K562 (cell line): Measurements from ENCODE around the gene PLEKHA6. TPM values are rescaled to one million over a fixed set of nuclear protein-coding genes. Genes with fewer than 3 reads are reported as not detected.
A peak's percentile ranks its signal among the peaks of the same experiment; 100 is the strongest.

ENCODE experiments used
- ATAC-seq: fragments of 200-7000 bp; cut with Tn5 transposase; 3 replicates; pipeline ENCODE4 v1.9.1; 2020; ENCODE audit warnings: moderate library complexity
- BruUV-seq: library from RNA; stranded (reverse); fragments of 400-500 nt; replicated peaks from 2 replicates; lab custom pipeline; 2021; lab: Mats Ljungman, UMichigan
- CTCF ChIA-PET: fragments of 300-600 bp; formaldehyde crosslinking; extraction: SDS; loops from one replicate; lab custom pipeline; 2021; ENCODE audit warnings: low intra/inter-chr PET ratio; lab: Yijun Ruan, JAX
- POLR2A ChIA-PET: fragments of 300-600, 350-650 bp; sonication (Branson Sonifier 250); formaldehyde crosslinking; extraction: SDS; loops from one replicate; lab custom pipeline; 2021; ENCODE audit warnings: antibody characterized with exemption, inconsistent platforms; lab: Yijun Ruan, JAX
- DNase-seq, 4 experiments: peaks; one replicate each; pipeline versions ENCODE4 v3.0.0 to v3.0.0-alpha.2; 2011 to 2018; ENCODE audit warnings: low spot score in 3 of 4, mixed read lengths in 3 of 4; ENCODE audit errors: extremely low read depth in 1 of 4
- FAIRE-seq: peaks from 2 replicates; lab custom pipeline; 2011; peaks lifted over from hg19 to GRCh38; lab: Jason Lieb, UNC
- H2AFZ ChIP-seq: 2 replicates; pipeline ENCODE4 v1.6.0; 2011; ENCODE audit warnings: low read depth, low read length, control low read depth, inconsistent platforms
- H3K27ac ChIP-seq: fragments of 200-600 bp; 3 replicates; pipeline ENCODE4 v1.8.0; 2011; ENCODE audit warnings: low read depth, mild to moderate bottlenecking, control low read depth, inconsistent platforms, low read length, moderate library complexity, mixed read lengths; ENCODE audit errors: extremely low read depth
- H3K27me3 ChIP-seq, 2 experiments: fragments of 300-600 bp in 1 of 2; 2 replicates in 1 of 2; 3 replicates in 1 of 2; pipeline versions ENCODE4 v1.6.0 to v1.8.0; 2011; ENCODE audit warnings: inconsistent platforms in 2 of 2, low read length in 2 of 2, mild to moderate bottlenecking in 1 of 2, mixed read lengths in 1 of 2, moderate library complexity in 1 of 2; ENCODE audit not compliant: control insufficient read depth in 2 of 2, insufficient read depth in 2 of 2
- H3K36me3 ChIP-seq: fragments of 300-600 bp; 3 replicates; pipeline ENCODE4 v1.8.0; 2011; ENCODE audit warnings: mild to moderate bottlenecking, low read length, inconsistent platforms; ENCODE audit not compliant: control insufficient read depth, insufficient read depth
- H3K4me1 ChIP-seq, 2 experiments: fragments of 200-600 bp in 1 of 2; replicated peaks in 1 of 2; 2 replicates in 1 of 2; 3 replicates in 1 of 2; pipeline versions ENCODE4 v1.5.1 to v1.8.0; 2011; ENCODE audit warnings: inconsistent platforms in 2 of 2, low read length in 2 of 2, mild to moderate bottlenecking in 1 of 2, mixed read lengths in 1 of 2, moderate library complexity in 1 of 2; ENCODE audit not compliant: control insufficient read depth in 2 of 2, insufficient read depth in 2 of 2
- H3K4me2 ChIP-seq: 2 replicates; pipeline ENCODE4 v1.6.1; 2011; ENCODE audit warnings: low read length, control low read depth, inconsistent platforms, mixed read lengths; ENCODE audit not compliant: insufficient read depth
- H3K4me3 ChIP-seq: fragments of 200-600 bp; sonication (generic), shearing (Covaris generic); 2 replicates; pipeline ENCODE4 v1.5.1; 2016; ENCODE audit warnings: control low read depth, inconsistent platforms
- H3K79me2 ChIP-seq: fragments of 200-600 bp; 3 replicates; pipeline ENCODE4 v1.8.0; 2011; ENCODE audit warnings: low read length, inconsistent platforms; ENCODE audit not compliant: control insufficient read depth, insufficient read depth
- H3K9ac ChIP-seq, 2 experiments: 2 replicates each; pipeline versions ENCODE4 v1.6.0 to v1.6.1; 2011; ENCODE audit warnings: low read depth in 2 of 2, low read length in 2 of 2, control low read depth in 1 of 2, inconsistent platforms in 1 of 2, mild to moderate bottlenecking in 1 of 2, mixed read lengths in 1 of 2; ENCODE audit not compliant: insufficient read depth in 1 of 2
- H3K9me1 ChIP-seq: one replicate; pipeline ENCODE4 v1.6.0; 2011; ENCODE audit warnings: inconsistent platforms, mild to moderate bottlenecking, low read length, moderate library complexity; ENCODE audit not compliant: control insufficient read depth, insufficient read depth
- H3K9me3 ChIP-seq: replicated peaks from 2 replicates; pipeline ENCODE4 v1.5.1; 2011; ENCODE audit warnings: low read depth, low read length, inconsistent platforms; ENCODE audit not compliant: control insufficient read depth, insufficient read depth
- H4K20me1 ChIP-seq: replicated peaks from 2 replicates; pipeline ENCODE4 v1.6.1; 2011; ENCODE audit warnings: low read length, inconsistent platforms, mixed read lengths; ENCODE audit not compliant: control insufficient read depth, insufficient read depth
- CEBPZ ChIP-seq: fragments of 150-350 bp; IDR thresholded peaks from 2 replicates; pipeline ENCODE4 v1.6.1; 2014; ENCODE audit warnings: low read depth, mild to moderate bottlenecking, low read length, borderline replicate concordance
- ELK1 ChIP-seq: sonication (generic); formaldehyde crosslinking; IDR thresholded peaks from 2 replicates; pipeline ENCODE4 v1.8.1; 2022; ENCODE audit warnings: missing genetic modification reagents
- SUPT5H ChIP-seq: fragments of 450-650 bp; IDR thresholded peaks from 2 replicates; pipeline ENCODE4 v1.6.1; 2016
- XRCC3 ChIP-seq: fragments of 450-650 bp; IDR thresholded peaks from 2 replicates; pipeline ENCODE4 v1.6.1; 2017; ENCODE audit warnings: mild to moderate bottlenecking, moderate library complexity
- ZFX ChIP-seq: sonication (generic); formaldehyde crosslinking; IDR thresholded peaks from 2 replicates; pipeline ENCODE4 v1.8.0; 2022; ENCODE audit warnings: mild to moderate bottlenecking, missing genetic modification reagents, moderate library complexity
- ZKSCAN3 ChIP-seq: fragments of 250-450 bp; sonication (Bioruptor Pico); IDR thresholded peaks from 2 replicates; pipeline ENCODE4 v1.4.0; 2020
- ZNF121 ChIP-seq: sonication (generic); formaldehyde crosslinking; conservative IDR thresholded peaks from 2 replicates; pipeline ENCODE4 v1.8.0; 2022; ENCODE audit warnings: missing genetic modification reagents
- ZNF175 ChIP-seq: fragments of 200-800 bp; sonication (Bioruptor generic); IDR thresholded peaks from 2 replicates; pipeline ENCODE4 v1.6.1; 2016; ENCODE audit warnings: low read depth, mild to moderate bottlenecking, missing genetic modification characterization, missing compliant biosample characterization
- WGBS: fragments of 100-300 bp; shearing (Covaris generic); methylation state at CpG from one replicate; pipeline ENCODE4 v1.1.6; 2016; ENCODE audit warnings: low coverage, mixed read lengths; ENCODE audit not compliant: insufficient coverage; ENCODE audit errors: missing lambda C conversion rate; 5-methylcytosine and 5-hydroxymethylcytosine counted together
- in situ Hi-C: fragments of 300-500 bp; cut with MboI; formaldehyde crosslinking; loops from 4 replicates; pipeline ENCODE4 v1.15.0; 2018; ENCODE audit warnings: inconsistent platforms, mixed read lengths
- intact Hi-C: fragments of 100-400 bp; cut with micrococcal nuclease; formaldehyde crosslinking; loops from 2 replicates; pipeline ENCODE4 v1.14.2; 2022
- polyA plus RNA-seq, 8 experiments: library from polyadenylated mRNA; depleted of rRNA in 4 of 8; stranded (reverse) in 5 of 8; unstranded in 3 of 8; fragments of >200 nt; fragmentation: Nextera tagmentation in 2 of 8; fragmentation: Illumina TruSeq in 1 of 8; extraction: Ambion mirVana in 2 of 8; extraction: Trizol in 1 of 8; gene quantifications; 2 replicates each; pipeline versions ENCODE4 v1.2.1 to v1.2.3, GENCODE V29; 2011 to 2014; ENCODE audit warnings: inconsistent platforms in 1 of 8, missing spikeins in 1 of 8
- total RNA-seq, 7 experiments: library from RNA; depleted of rRNA in 6 of 7; stranded (reverse); fragments of >200 nt in 6 of 7; fragmentation: Illumina TruSeq in 2 of 7; extraction: Trizol in 2 of 7; gene quantifications; 2 replicates each; pipeline versions ENCODE4 v1.2.1 to v1.2.3, GENCODE V29; 2011 to 2021; ENCODE audit warnings: low replicate concordance in 1 of 7

The PLEKHA6 gene
- total and polyA plus RNA-seq, 9 of the 15 experiments (the other 6 are each of a cell fraction or from before 2014, with no cell fraction given) = under 0.01 to 0.33 (median 0.01) TPM; not detected in 4

- TF ChIP-seq CEBPZ = no peak
Observed at GRCh38 chr1:204248954-204249353, 110.8 kb downstream of the PLEKHA6 start (continued).

GRCh38 chr1:204246876-204247275, 112.9 kb downstream of the PLEKHA6 start:
- Histone ChIP-seq H3K4me2 (no peak overlapping the region), H2AFZ (no peak overlapping the region), H3K36me3 (no peaks in the 10 kb centered on the region), H4K20me1 (peaks cover 12% of the 10 kb centered on the region; the same call in 1 of the 2 replicates), H3K9me1 (no peaks in the 10 kb centered on the region), H3K4me1 (no peaks in the 10 kb centered on the region), H3K79me2 (no peaks in the 10 kb centered on the region), H3K27ac (no peak overlapping the region), H3K27me3 (peaks cover 48 to 88% of the 10 kb centered on the region in 2 experiments), H3K4me3 (no peak overlapping the region), H3K9me3 (no peaks in the 10 kb centered on the region), H3K9ac (no peak overlapping the region)
- FAIRE-seq (no peak), DNase-seq (no peak), ATAC-seq (no peak)
- in situ Hi-C loops = no loop called here
- TF ChIP-seq ZKSCAN3 (CRISPR knock-in tag) = no peak
- TF ChIP-seq ELK1 (CRISPR knock-in tag) = no peak
- TF ChIP-seq ZNF175 (CRISPR knock-in tag) = no peak
- TF ChIP-seq XRCC3 = no peak
- no peak for TF ChIP-seq ZFX (CRISPR knock-in tag)
- peak; percentile 60 for TF ChIP-seq ZNF121 (CRISPR knock-in tag)
- no peak for TF ChIP-seq SUPT5H
- 0% methylated on average over 4 of the region's 4 CpGs for WGBS
- no TSS peak for BruUV-seq
- ChIA-PET CTCF (no interaction called here), POLR2A (interaction anchor here (0.6 kb wide), 1 partner anchor 181 kb away, joined by 3 read pairs; no protein-coding TSS in a partner anchor)
- intact Hi-C loops = no loop called here
